Endothelial cell of umbilical vein (primary cell): ENCODE measurements around the gene FAM43A. TPM values are rescaled to one million over a fixed set of nuclear protein-coding genes. Genes with fewer than 3 reads are reported as not detected.

Experiments used
- BruUV-seq: library from RNA; stranded (reverse); fragments of 400-500 nt; replicated peaks from 2 replicates; lab custom pipeline; 2021; lab: Mats Ljungman, UMichigan
- CTCF ChIA-PET: fragments of 300-600, 350-600 bp; sonication (Branson Sonifier 250); formaldehyde crosslinking; loops from one replicate; lab custom pipeline; 2021; ENCODE audit warnings: antibody characterized with exemption, inconsistent platforms; lab: Charles Lee
- POLR2A ChIA-PET: fragments of 300-600, 350-600 bp; sonication (Branson Sonifier 250); formaldehyde crosslinking; loops from one replicate; lab custom pipeline; 2021; ENCODE audit warnings: antibody characterized with exemption, inconsistent platforms; lab: Charles Lee
- DNase-seq: peaks from one replicate; pipeline ENCODE4 v3.0.0-alpha.2; 2011; ENCODE audit warnings: low read depth, low spot score
- FAIRE-seq: peaks from 2 replicates; lab custom pipeline; 2011; peaks lifted over from hg19 to GRCh38; lab: Jason Lieb, UNC
- H2AFZ ChIP-seq: 2 replicates; pipeline ENCODE4 v1.6.0; 2012; ENCODE audit warnings: low read depth, low read length, control low read depth, inconsistent platforms
- H3K27ac ChIP-seq: 2 replicates; pipeline ENCODE4 v1.5.1; 2011; ENCODE audit warnings: low read depth, mild to moderate bottlenecking, control low read depth, low read length, moderate library complexity; ENCODE audit not compliant: insufficient read depth
- H3K27me3 ChIP-seq, 2 experiments: 2 replicates each; pipeline versions ENCODE4 v1.6.0 to v1.6.1; 2011; ENCODE audit warnings: low read length in 2 of 2, mixed read lengths in 1 of 2; ENCODE audit not compliant: control insufficient read depth in 2 of 2, insufficient read depth in 2 of 2
- H3K36me3 ChIP-seq, 2 experiments: 2 replicates in 1 of 2; 3 replicates in 1 of 2; pipeline ENCODE4 v1.5.1; 2011; ENCODE audit warnings: low read length in 2 of 2, mild to moderate bottlenecking in 1 of 2, moderate library complexity in 1 of 2; ENCODE audit not compliant: control insufficient read depth in 2 of 2, insufficient read depth in 2 of 2; ENCODE audit errors: extremely low read depth in 1 of 2
- H3K4me1 ChIP-seq: 3 replicates; pipeline ENCODE4 v1.5.1; 2011; ENCODE audit warnings: mild to moderate bottlenecking, low read length; ENCODE audit not compliant: control insufficient read depth, insufficient read depth; ENCODE audit errors: extremely low read depth
- H3K4me2 ChIP-seq: 2 replicates; pipeline ENCODE4 v1.6.1; 2011; ENCODE audit warnings: low read length, control low read depth, mixed read lengths; ENCODE audit not compliant: insufficient read depth
- H3K4me3 ChIP-seq, 3 experiments: fragments of 200-600 bp in 1 of 3; sonication (generic), shearing (Covaris generic) in 1 of 3; replicated peaks in 1 of 3; 2 replicates each; pipeline ENCODE4 v1.5.1; 2011 to 2016; ENCODE audit warnings: control low read depth in 3 of 3, low read length in 3 of 3, mild to moderate bottlenecking in 2 of 3, inconsistent platforms in 1 of 3, low read depth in 1 of 3, moderate library complexity in 1 of 3; ENCODE audit not compliant: insufficient read depth in 1 of 3
- H3K79me2 ChIP-seq: 2 replicates; pipeline ENCODE4 v1.6.0; 2012; ENCODE audit warnings: low read length, inconsistent platforms; ENCODE audit not compliant: control insufficient read depth, insufficient read depth
- H3K9ac ChIP-seq: replicated peaks from 2 replicates; pipeline ENCODE3; 2011; ENCODE audit warnings: low read length, control low read depth; ENCODE audit not compliant: insufficient read depth; ENCODE audit errors: extremely low read depth
- H3K9me1 ChIP-seq: replicated peaks from 3 replicates; pipeline ENCODE4 v1.6.0; 2011; ENCODE audit warnings: mild to moderate bottlenecking, low read length; ENCODE audit not compliant: control insufficient read depth, insufficient read depth; ENCODE audit errors: extremely low read depth
- H3K9me3 ChIP-seq: replicated peaks from 2 replicates; pipeline ENCODE4 v1.5.1; 2012; ENCODE audit warnings: low read length, inconsistent platforms; ENCODE audit not compliant: control insufficient read depth, insufficient read depth
- H4K20me1 ChIP-seq: replicated peaks from 2 replicates; pipeline ENCODE3; 2011; ENCODE audit warnings: mild to moderate bottlenecking, low read length; ENCODE audit not compliant: control insufficient read depth, insufficient read depth; ENCODE audit errors: extremely low read depth
- EZH2 ChIP-seq: IDR thresholded peaks from 2 replicates; pipeline ENCODE4 v1.6.1; 2012; ENCODE audit warnings: borderline replicate concordance, low read depth, mild to moderate bottlenecking, moderate library complexity, low read length, inconsistent platforms; ENCODE audit not compliant: severe bottlenecking
- FOS ChIP-seq: IDR thresholded peaks from 2 replicates; pipeline ENCODE4 v1.6.1; 2011; ENCODE audit warnings: mild to moderate bottlenecking, low read length, moderate library complexity, borderline replicate concordance; ENCODE audit not compliant: insufficient read depth
- GATA2 ChIP-seq: IDR thresholded peaks from 2 replicates; pipeline ENCODE4 v1.7.0; 2011; ENCODE audit warnings: low read depth, mild to moderate bottlenecking, moderate library complexity, mixed read lengths, low read length; ENCODE audit not compliant: insufficient read length, insufficient read depth
- JUN ChIP-seq: IDR thresholded peaks from 2 replicates; pipeline ENCODE4 v1.6.1; 2011; ENCODE audit warnings: borderline replicate concordance, low read depth; ENCODE audit not compliant: insufficient read length, insufficient read depth
- MAX ChIP-seq: IDR thresholded peaks from 2 replicates; pipeline ENCODE4 v1.6.1; 2011; ENCODE audit not compliant: insufficient read depth, insufficient read length
- MYC ChIP-seq: IDR thresholded peaks from one replicate; pipeline ENCODE4 v1.6.1; 2011; ENCODE audit warnings: mild to moderate bottlenecking, low read depth, low read length
- POLR2A ChIP-seq: IDR thresholded peaks from 2 replicates; pipeline ENCODE4 v1.6.1; 2012; ENCODE audit warnings: low read depth, mild to moderate bottlenecking, control low read depth, low read length
- POLR2AphosphoS5 ChIP-seq: IDR thresholded peaks from 2 replicates; pipeline ENCODE4 v1.6.1; 2012; ENCODE audit warnings: low read depth, mild to moderate bottlenecking, control low read depth, low read length, moderate library complexity; ENCODE audit not compliant: insufficient read depth
- dilution Hi-C: fragments of 300-500 bp; cut with MboI; formaldehyde crosslinking; loops from one replicate; pipeline ENCODE4 v1.15.0; 2019; ENCODE audit warnings: low sequenced_read_pairs; ENCODE audit not compliant: extremely low pct_ligation_motif_present
- intact Hi-C: fragments of 100-400 bp; cut with micrococcal nuclease; formaldehyde crosslinking; loops from one replicate; pipeline ENCODE4 v1.10.0; 2022
- polyA plus RNA-seq, 4 experiments: library from polyadenylated mRNA; depleted of rRNA in 3 of 4; stranded (reverse) in 3 of 4; unstranded in 1 of 4; fragments of >200 nt; gene quantifications; 2 replicates each; pipeline versions ENCODE4 v1.2.1 to v1.2.3, GENCODE V29; 2011 to 2012; ENCODE audit warnings: missing spikeins in 1 of 4
- total RNA-seq: library from RNA; stranded (reverse); gene quantifications from 2 replicates; pipeline ENCODE4 v1.2.3, GENCODE V29; 2021
- TF ChIP-seq, protein P1 (sequence below), 2 donors: IDR thresholded peaks; 1 replicate in 1 of 2; 2 replicates in 1 of 2; pipeline ENCODE4 v1.5.1; 2011; ENCODE audit warnings: low read length in 2 of 2, mild to moderate bottlenecking in 2 of 2, moderate library complexity in 2 of 2, control low read depth in 1 of 2, inconsistent platforms in 1 of 2, low read depth in 1 of 2; ENCODE audit not compliant: insufficient read depth in 1 of 2; ENCODE audit errors: extremely low read depth in 1 of 2

FAM43A gene
- total and polyA plus RNA-seq, 2 donors (not counting 3 experiments of a cell fraction or from before 2014, with no cell fraction given), result 244 to 307 TPM

DNA sequence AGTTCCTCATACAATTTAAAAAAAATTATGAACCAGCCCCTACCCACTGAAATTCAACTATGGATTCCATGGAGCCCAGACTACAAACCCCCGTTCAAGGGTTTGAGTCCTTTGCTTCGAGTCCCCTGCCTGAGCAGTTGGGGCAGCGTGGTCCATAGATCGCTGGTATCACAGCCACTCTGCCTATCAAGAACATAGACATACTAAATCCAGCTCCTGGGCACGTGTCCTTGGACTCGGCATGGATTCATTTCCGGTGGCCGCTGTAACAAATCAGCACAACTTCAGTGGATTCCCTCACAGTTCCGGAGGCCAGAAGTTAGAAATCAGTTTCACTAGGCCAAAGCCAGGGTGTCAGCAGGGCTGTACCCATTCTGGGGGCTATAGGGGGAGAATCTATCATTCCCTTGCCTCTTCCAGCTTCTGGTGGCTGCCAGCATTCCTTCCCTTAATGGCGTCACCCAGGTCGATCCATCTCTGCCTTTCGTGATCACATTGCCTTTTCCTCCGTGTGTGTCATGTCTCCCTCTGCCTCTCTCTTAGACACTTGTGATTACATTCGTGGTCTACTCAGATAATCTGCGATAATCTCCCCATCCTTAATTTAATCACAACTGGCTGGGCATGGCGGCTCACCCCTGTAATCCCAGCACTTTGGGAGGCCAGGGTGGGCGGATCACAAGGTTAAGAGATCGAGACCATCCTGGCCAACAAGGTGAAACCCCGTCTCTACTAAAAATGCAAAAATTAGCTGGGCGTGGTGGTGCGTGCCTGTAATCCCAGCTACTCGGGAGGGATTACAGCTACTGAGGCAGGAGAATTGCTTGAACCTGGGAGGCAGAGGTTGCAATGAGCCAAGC is 47.9 kb upstream of the FAM43A start:
- Histone ChIP-seq H3K9ac (no peak overlapping the region), H3K27ac (no peak overlapping the region), H3K4me2 (no peak overlapping the region), H3K9me3 (no peaks in the 10 kb centered on the region), H4K20me1 (no peaks in the 10 kb centered on the region), H3K4me1 (peaks cover 39% of the 10 kb centered on the region), H3K79me2 (peaks cover 2% of the 10 kb centered on the region), H3K4me3 (no peak overlapping the region), H3K36me3 (peaks cover 0 to 5% of the 10 kb centered on the region in 2 experiments), H2AFZ (no peak overlapping the region), H3K27me3 (no peaks in the 10 kb centered on the region), H3K9me1 (no peaks in the 10 kb centered on the region)
- dilution Hi-C loops, result no loop called here
- TF ChIP-seq POLR2AphosphoS5 (no peak), MAX (no peak), GATA2 (no peak)
- no TSS peak for BruUV-seq
- DNase-seq (no peak), FAIRE-seq (no peak)
- intact Hi-C loops, result no loop called here
- CTCF ChIA-PET, result interaction anchor here (1.1 to 3.8 kb wide), 5 partner anchors 15 to 632 kb away, joined by 3 to 36 read pairs (median 3); partner anchors contain the start of gene LSG1
- POLR2A ChIA-PET, result interaction anchor here (0.6 kb wide), 1 partner anchor 10 kb away, joined by 5 read pairs; no protein-coding TSS in a partner anchor

DNA sequence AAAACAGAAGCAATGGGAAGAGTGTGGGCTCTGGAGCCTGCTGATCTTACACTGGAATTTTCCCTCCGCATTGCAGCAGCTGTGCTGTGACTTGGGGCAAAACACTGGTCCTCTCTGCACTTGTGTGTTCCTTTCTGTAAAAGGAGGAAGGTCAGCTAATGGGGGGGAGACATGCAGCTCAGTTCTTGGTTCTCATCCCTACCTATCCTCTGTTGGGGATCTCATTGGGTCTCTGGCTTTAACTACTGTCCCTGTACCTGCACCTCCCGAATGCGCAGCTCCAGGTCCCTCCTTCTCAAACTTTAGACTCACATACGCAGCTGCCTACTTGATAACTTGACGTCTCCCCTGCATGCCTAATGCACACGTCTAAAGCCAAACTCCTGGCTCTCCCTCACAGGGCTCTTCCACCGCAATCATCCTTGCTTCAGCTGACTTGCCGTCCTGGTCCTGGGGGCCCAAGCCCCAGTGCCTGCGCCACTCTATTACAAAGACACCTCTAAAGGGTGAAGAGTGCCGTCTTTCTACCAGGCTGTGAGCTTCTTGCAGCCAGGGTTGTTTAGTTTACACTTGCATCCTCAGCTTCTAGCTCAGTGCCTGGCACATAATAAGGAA is 46.6 kb upstream of the FAM43A start:
- DNase-seq, result no peak
- H3K4me2 ChIP-seq, result no peak overlapping the region
- no peak overlapping the region for H2AFZ ChIP-seq
- peak overlapping the region; percentile 73 for H3K9ac ChIP-seq
- ChIA-PET POLR2A (interaction anchor here (0.6 to 1.3 kb wide), 6 partner anchors 13 to 516 kb away, joined by 3 to 8 read pairs (median 3); no protein-coding TSS in a partner anchor), CTCF (interaction anchor here (0.6 to 3.8 kb wide), 10 partner anchors 17 to 631 kb away, joined by 3 to 52 read pairs (median 10); partner anchors contain the start of gene LSG1)
- dilution Hi-C loops (no loop called here), intact Hi-C loops (no loop called here)
- FAIRE-seq, result no peak
- no peaks in the 10 kb centered on the region for H3K9me1 ChIP-seq
- H3K27ac ChIP-seq, result peak overlapping the region; percentile 91
- no peaks in the 10 kb centered on the region for H3K9me3 ChIP-seq
- H3K4me3 ChIP-seq, result no peak overlapping the region
- H3K79me2 ChIP-seq, result no peaks in the 10 kb centered on the region
- TF ChIP-seq POLR2AphosphoS5 (no peak), EZH2 (no peak), MYC (no peak), JUN (no peak), MAX (no peak), FOS (no peak), POLR2A (no peak), GATA2 (no peak)
- TF ChIP-seq, protein P1, sequence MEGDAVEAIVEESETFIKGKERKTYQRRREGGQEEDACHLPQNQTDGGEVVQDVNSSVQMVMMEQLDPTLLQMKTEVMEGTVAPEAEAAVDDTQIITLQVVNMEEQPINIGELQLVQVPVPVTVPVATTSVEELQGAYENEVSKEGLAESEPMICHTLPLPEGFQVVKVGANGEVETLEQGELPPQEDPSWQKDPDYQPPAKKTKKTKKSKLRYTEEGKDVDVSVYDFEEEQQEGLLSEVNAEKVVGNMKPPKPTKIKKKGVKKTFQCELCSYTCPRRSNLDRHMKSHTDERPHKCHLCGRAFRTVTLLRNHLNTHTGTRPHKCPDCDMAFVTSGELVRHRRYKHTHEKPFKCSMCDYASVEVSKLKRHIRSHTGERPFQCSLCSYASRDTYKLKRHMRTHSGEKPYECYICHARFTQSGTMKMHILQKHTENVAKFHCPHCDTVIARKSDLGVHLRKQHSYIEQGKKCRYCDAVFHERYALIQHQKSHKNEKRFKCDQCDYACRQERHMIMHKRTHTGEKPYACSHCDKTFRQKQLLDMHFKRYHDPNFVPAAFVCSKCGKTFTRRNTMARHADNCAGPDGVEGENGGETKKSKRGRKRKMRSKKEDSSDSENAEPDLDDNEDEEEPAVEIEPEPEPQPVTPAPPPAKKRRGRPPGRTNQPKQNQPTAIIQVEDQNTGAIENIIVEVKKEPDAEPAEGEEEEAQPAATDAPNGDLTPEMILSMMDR (IDR thresholded peaks at IDR 0.05; ENCODE audit: extremely low read depth in 1 of 2, insufficient read depth in 1 of 2, low read depth in 1 of 2, low read length in 2 of 2), result no peak
- no peaks in the 10 kb centered on the region for H3K27me3 ChIP-seq
- BruUV-seq, result no TSS peak
- peaks cover 0 to 7% of the 10 kb centered on the region in 2 experiments for H3K36me3 ChIP-seq
- no peaks in the 10 kb centered on the region for H4K20me1 ChIP-seq
- H3K4me1 ChIP-seq, result peaks cover 35% of the 10 kb centered on the region
